Natural killer cell treated with Interleukin-12 subunit alpha and Interleukin-12 subunit beta and Interleukin-15 and Interleukin-18, amount 100 ng/mL, for 72 hours (primary cell): ENCODE measurements around the gene SINHCAF. TPM values are rescaled to one million over a fixed set of nuclear protein-coding genes. Genes with fewer than 3 reads are reported as not detected.

Experiments used
- ATAC-seq, 2 donors: fragments of 150-1000 bp; cut with Tn5 transposase in 1 of 2; sonication (Bioruptor Pico), chemical (Tn5 transposase) in 1 of 2; 2 replicates each; pipeline ENCODE4 v1.10.0; 2021
- DNase-seq: peaks from one replicate; pipeline ENCODE4 v3.0.0; 2022; ENCODE audit warnings: low spot score
- H3K27ac Mint-ChIP-seq, 2 donors: 1 replicate in 1 of 2; 2 replicates in 1 of 2; pipeline ENCODE4 v1.8.0; 2022; ENCODE audit warnings: mixed read lengths in 2 of 2, mild to moderate bottlenecking in 1 of 2, moderate library complexity in 1 of 2
- H3K27me3 Mint-ChIP-seq, 2 donors: 1 replicate in 1 of 2; 2 replicates in 1 of 2; pipeline ENCODE4 v1.8.0; 2022; ENCODE audit warnings: mixed read lengths in 2 of 2
- H3K36me3 Mint-ChIP-seq: one replicate; pipeline ENCODE4 v1.8.0; 2022; ENCODE audit warnings: mixed read lengths
- H3K4me1 Mint-ChIP-seq, 2 donors: 1 replicate in 1 of 2; 2 replicates in 1 of 2; pipeline ENCODE4 v1.8.0; 2022; ENCODE audit warnings: low read depth in 2 of 2, mixed read lengths in 2 of 2, mild to moderate bottlenecking in 1 of 2
- H3K4me3 Mint-ChIP-seq: one replicate; pipeline ENCODE4 v1.8.0; 2022; ENCODE audit warnings: mixed read lengths
- H3K9me3 Mint-ChIP-seq: 2 replicates; pipeline ENCODE4 v1.8.0; 2022; ENCODE audit warnings: mixed read lengths
- total RNA-seq, 2 donors: library from RNA; stranded (reverse); gene quantifications; one replicate each; pipeline ENCODE4 v1.2.3, GENCODE V29; 2022

Gene SINHCAF
- total RNA-seq, 2 donors from 2014 or later, result 91.5 to 111 TPM

GRCh38 chr12:31355747-31356107 lies 29.8 kb upstream of the SINHCAF start:
- H3K27me3 Mint-ChIP-seq, result peaks cover 3 to 5% of the 10 kb centered on the region in 2 donors
- H3K9me3 Mint-ChIP-seq, result no peaks in the 10 kb centered on the region
- H3K36me3 Mint-ChIP-seq, result no peaks in the 10 kb centered on the region
- H3K4me3 Mint-ChIP-seq, result no peak overlapping the region
- ATAC-seq (no peak), DNase-seq (no peak)
- no peaks in the 10 kb centered on the region for H3K4me1 Mint-ChIP-seq
- no peak overlapping the region for H3K27ac Mint-ChIP-seq

DNA sequence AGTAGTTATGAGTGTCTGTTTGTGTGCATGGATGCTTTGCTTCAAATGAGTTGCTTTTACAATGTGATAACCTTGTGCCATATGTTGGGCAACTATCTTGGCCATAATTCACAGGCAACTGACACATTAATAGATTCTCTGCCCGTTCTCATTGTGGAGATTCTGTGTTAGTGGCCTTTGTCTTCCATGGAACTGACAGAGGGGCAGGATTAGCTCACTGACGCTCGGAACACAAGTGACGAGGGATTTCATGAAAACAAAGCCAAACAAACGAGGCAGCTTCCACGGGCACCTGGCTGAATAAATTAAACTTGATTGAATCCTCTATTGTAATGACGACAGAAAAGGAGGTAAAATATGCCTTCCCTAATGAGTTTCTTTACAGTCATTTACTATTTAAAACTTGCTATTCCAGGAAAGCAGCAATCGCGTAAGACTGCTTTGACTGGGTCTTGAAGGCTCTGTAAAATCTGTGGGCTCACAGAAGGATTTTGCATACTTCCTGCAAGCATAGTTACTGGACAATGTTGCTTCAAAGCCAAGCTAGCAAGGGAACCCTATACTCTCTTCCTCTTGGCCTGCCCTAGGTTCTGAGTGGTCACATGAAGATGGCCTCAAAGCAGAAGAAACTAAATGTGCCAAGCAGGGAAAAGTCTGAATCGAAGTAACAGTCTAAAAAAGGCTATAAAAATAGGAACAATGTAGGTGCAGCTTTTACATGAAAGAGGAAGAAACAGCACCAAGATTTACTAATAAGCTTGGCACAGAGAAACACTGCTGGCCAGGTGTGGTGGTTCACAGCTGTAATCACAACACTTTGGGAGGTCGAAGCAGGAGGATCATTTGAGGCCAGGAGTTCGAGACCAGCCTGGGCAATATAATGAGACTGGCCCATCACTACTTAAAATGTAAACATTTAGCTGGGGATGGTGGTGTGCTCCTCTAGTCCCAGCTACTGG lies 28.1 kb upstream of the SINHCAF start:
- Mint-ChIP-seq H3K4me1 (no peaks in the 10 kb centered on the region), H3K36me3 (no peaks in the 10 kb centered on the region), H3K4me3 (no peak overlapping the region), H3K27me3 (peaks cover 3 to 18% of the 10 kb centered on the region in 2 donors), H3K9me3 (no peaks in the 10 kb centered on the region), H3K27ac (no peak overlapping the region)
- ATAC-seq (no peak), DNase-seq (no peak)

DNA sequence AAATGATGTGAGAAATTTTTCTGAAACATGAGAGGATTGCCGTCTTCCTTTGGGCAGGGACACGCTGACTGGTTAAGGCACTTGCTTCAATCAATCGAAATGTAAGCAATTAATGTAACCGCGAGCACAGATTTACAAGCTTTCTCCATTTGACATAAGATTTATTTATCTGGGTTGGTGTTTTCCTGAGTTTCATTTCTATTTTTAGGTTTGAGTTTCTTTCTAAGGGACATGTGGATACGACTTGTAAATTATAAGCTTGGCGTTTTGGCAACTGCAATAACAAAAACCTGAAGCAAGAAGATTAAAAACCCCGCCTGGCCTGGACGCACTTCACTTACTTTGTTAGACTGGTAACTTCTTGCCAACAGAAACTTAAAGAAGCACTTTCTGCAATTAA lies 20.3 kb upstream of the SINHCAF start:
- ATAC-seq (no peak), DNase-seq (no peak)
- Mint-ChIP-seq H3K27me3 (peaks cover 0 to 20% of the 10 kb centered on the region in 2 donors), H3K9me3 (no peaks in the 10 kb centered on the region), H3K27ac (no peak overlapping the region), H3K36me3 (no peaks in the 10 kb centered on the region), H3K4me1 (no peaks in the 10 kb centered on the region), H3K4me3 (no peak overlapping the region)

GRCh38 chr12:31343139-31343538 lies 17.2 kb upstream of the SINHCAF start:
- ATAC-seq (no peak), DNase-seq (no peak)
- Mint-ChIP-seq H3K27ac (no peak overlapping the region), H3K36me3 (no peaks in the 10 kb centered on the region), H3K9me3 (no peaks in the 10 kb centered on the region), H3K4me1 (no peaks in the 10 kb centered on the region), H3K4me3 (no peak overlapping the region), H3K27me3 (peaks cover 0 to 7% of the 10 kb centered on the region in 2 donors)

DNA sequence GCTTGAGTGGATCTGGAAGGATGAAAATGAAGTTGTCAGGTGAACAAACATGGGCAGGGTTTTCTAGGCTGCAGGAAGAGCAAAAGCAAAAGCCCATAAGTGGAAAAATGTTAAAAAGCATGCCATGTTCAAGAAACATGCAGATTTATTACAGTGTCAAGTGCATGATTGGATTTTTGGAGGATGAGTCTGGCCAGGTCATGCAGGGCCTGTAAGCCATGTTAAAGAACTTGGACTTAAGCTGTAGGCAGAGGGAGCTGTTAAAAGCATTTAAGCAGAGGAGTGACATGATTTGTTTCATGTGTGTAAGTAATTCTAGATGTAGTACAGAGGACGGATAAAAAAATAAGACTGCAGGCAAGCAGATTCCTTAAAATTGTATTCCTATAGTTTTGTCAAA lies 16.3 kb upstream of the SINHCAF start:
- no peaks in the 10 kb centered on the region for H3K9me3 Mint-ChIP-seq
- H3K4me1 Mint-ChIP-seq, result no peaks in the 10 kb centered on the region
- H3K36me3 Mint-ChIP-seq, result no peaks in the 10 kb centered on the region
- H3K4me3 Mint-ChIP-seq, result no peak overlapping the region
- peaks cover 4 to 13% of the 10 kb centered on the region in 2 donors for H3K27me3 Mint-ChIP-seq
- no peak overlapping the region for H3K27ac Mint-ChIP-seq
- no peak for DNase-seq
- no peak for ATAC-seq

- Mint-ChIP-seq H3K4me1 (no peaks in the 10 kb centered on the region), H3K27ac (no peak overlapping the region), H3K4me3 (no peak overlapping the region), H3K36me3 (no peaks in the 10 kb centered on the region), H3K9me3 (no peaks in the 10 kb centered on the region), H3K27me3 (peaks cover 4 to 13% of the 10 kb centered on the region in 2 donors)
- DNase-seq (no peak), ATAC-seq (no peak)
Measured at GRCh38 chr12:31339831-31340622, 14.1 kb upstream of the SINHCAF start.

DNA sequence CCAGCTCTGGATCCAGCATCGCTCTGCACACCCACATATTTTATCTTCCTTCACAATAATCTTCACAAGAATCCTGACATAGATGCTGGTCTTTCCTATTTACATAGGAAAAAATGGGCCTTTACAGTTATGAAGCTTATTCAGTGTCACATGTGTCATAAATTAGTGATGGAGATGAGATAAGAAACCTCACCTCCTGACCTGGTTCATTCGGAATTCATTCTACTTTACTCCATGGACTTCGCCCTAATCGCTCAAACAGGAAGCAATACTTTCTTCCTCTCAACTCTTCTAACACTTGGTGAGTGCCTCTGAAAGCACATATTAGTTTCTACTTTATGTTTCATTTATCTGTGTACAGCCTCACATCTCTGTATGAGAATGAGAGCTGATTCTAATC lies 12.0 kb upstream of the SINHCAF start:
- H3K27me3 Mint-ChIP-seq, result peaks cover 4 to 7% of the 10 kb centered on the region in 2 donors
- no peaks in the 10 kb centered on the region for H3K4me1 Mint-ChIP-seq
- H3K4me3 Mint-ChIP-seq, result no peak overlapping the region
- DNase-seq (no peak), ATAC-seq (no peak)
- no peaks in the 10 kb centered on the region for H3K36me3 Mint-ChIP-seq
- H3K9me3 Mint-ChIP-seq, result no peaks in the 10 kb centered on the region
- no peak overlapping the region for H3K27ac Mint-ChIP-seq

DNA sequence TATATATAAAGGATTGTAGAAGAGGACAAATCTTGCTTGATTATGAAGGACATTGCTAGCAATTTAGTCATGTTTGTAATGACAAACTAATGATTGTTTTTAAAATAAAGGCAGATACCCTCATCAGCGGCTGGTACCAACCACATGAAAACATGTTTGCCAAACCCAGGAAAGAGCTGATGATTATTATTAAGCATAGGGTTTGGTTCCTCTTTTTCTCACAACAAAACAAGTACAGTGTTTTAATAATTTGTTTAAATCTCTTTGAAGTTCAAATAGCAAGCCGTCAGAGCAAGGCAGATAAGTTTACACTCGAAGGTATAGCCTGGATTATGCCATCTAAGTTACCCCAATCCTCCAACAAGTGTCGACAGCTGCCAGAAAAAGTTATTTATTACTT lies 5.3 kb upstream of the SINHCAF start:
- DNase-seq (no peak), ATAC-seq (no peak)
- no peaks in the 10 kb centered on the region for H3K9me3 Mint-ChIP-seq
- no peaks in the 10 kb centered on the region for H3K36me3 Mint-ChIP-seq
- H3K27ac Mint-ChIP-seq, result no peak overlapping the region
- peaks cover 6 to 10% of the 10 kb centered on the region in 2 donors for H3K4me1 Mint-ChIP-seq
- H3K4me3 Mint-ChIP-seq, result no peak overlapping the region
- H3K27me3 Mint-ChIP-seq, result no peaks in the 10 kb centered on the region

DNA sequence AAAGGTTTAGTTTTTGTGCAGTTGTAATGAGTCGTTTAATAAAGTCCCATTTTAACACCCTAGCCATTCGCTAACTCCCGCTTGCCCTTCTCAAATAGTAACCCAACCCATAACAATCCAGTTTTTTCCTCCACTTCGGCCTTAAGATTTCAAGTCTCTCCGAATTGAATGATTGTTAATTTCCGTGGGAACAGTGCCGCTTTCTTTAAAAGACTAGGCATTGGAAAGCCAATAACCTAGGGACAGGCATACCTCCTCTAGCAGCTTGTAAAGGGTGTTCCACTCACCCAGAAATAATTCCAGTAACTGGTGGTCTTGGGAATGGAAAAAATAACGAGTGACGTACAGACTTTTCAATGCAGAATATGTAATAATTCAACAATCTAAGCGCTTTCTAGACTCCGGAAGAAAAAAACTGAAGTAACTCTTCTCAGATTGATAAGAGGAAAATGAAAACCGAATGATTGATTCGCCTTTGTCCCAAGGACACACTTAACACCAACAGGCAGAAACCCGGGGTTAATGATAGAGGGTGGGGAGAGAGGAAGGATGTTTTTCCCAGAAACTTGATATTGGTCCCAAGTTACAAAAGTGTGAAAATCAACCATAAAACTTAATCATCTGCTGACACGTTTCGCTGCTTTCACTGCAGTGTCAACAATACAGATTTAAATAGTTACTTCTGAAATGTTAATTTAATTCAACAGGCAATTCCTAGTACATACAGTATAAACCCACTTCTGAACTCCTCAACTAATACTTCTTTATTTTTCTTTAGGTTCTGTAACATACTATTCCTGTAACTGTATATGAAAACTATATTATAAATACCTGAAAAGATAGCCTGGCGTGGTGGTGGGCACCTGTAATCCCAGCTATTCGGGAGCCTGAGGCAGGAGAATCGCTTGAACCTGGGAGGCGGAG lies 1.0 kb upstream of the SINHCAF start:
- Mint-ChIP-seq H3K4me1 (peaks cover 26 to 28% of the 10 kb centered on the region in 2 donors), H3K4me3 (peak overlapping the region; percentile 83), H3K36me3 (no peaks in the 10 kb centered on the region), H3K27me3 (no peaks in the 10 kb centered on the region), H3K9me3 (no peaks in the 10 kb centered on the region), H3K27ac (peak overlapping the region; percentile 37 to 85)
- DNase-seq (no peak), ATAC-seq (no peak)

GRCh38 chr12:31325524-31325875 lies 450 bp downstream of the SINHCAF start:
- ATAC-seq (peak; percentile 1 to 2), DNase-seq (peak; percentile 65)
- H3K9me3 Mint-ChIP-seq, result no peaks in the 10 kb centered on the region
- no peaks in the 10 kb centered on the region for H3K27me3 Mint-ChIP-seq
- H3K4me3 Mint-ChIP-seq, result peak overlapping the region; percentile 83
- H3K4me1 Mint-ChIP-seq, result peaks cover 29 to 31% of the 10 kb centered on the region in 2 donors
- H3K27ac Mint-ChIP-seq, result peak overlapping the region; percentile 85 to 95
- no peaks in the 10 kb centered on the region for H3K36me3 Mint-ChIP-seq

DNA sequence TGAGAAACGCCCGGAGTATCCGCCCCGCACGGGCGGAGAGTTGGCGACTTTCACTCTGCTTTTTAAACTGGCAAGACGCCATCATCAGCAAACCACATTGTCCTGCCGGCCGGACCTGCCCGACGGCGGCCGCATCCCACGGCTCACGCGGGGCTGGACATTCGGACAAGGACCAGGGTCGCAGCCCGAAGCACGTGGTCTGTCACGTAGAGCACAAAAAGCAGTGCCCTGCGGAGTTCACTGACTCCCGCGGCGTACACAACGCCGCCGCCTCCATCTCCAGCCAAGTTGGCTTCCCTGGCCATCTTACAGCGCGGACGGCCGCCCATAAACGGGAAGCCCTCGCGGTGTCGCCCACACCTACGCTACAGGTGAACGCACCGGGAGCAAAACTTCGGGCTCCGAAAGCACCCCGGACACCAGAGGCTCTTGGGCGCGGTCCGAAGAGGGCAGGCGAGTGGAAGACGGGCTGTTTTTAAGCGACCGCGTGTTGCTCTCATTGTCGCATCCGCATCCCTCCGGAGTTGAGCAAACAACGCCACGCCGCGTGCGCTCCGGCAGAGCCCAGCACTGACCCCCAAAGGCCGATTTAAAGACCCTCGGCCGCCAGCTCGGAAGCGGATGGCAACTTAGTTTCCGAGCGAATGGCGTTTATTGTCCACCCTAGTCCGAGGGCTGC lies 966 bp downstream of the SINHCAF start:
- ATAC-seq (peak; percentile 5 to 35), DNase-seq (peak; percentile 65)
- peak overlapping the region; percentile 85 to 95 for H3K27ac Mint-ChIP-seq
- H3K4me1 Mint-ChIP-seq, result peaks cover 32 to 37% of the 10 kb centered on the region in 2 donors
- no peaks in the 10 kb centered on the region for H3K9me3 Mint-ChIP-seq
- H3K27me3 Mint-ChIP-seq, result no peaks in the 10 kb centered on the region
- peak overlapping the region; percentile 83 for H3K4me3 Mint-ChIP-seq
- no peaks in the 10 kb centered on the region for H3K36me3 Mint-ChIP-seq

DNA sequence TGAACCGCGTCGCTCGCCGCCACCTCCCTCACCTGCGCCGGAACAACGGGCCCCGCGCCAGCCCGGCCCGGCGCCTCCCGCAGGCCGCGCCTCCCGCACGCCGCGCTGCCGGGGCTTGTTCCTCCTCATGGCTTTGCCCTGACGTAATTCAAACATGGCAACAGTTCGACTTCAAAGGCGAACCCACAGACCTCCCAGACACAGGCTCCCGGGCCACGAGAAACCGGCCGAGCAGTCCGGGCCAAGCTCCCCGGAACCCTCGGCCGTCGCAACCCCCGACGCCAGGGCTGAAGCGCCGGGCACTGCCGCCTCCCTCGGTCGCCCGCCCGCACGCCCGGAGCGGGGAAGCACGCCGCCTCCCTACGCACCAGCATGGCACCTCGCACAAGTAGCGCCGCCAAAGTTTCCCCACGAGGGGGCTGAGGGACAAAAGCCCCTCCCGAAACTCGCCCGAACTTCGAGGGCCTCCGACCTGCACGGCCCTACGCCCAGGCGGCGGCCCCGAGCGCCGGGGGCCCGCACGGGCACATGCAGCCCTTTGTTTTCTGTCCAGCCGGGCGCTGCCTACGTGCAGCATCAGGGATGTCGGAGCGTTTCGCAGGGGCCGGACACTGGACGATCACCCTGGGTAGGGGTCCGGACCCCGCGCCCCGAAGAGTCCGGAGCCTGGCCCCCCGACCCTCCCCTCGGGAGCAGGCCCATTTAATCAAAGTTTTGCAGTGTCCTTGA lies 1.7 kb downstream of the SINHCAF start:
- peak; percentile 62 for ATAC-seq
- Mint-ChIP-seq H3K4me1 (peaks cover 39 to 44% of the 10 kb centered on the region in 2 donors), H3K36me3 (no peaks in the 10 kb centered on the region), H3K27me3 (no peaks in the 10 kb centered on the region), H3K9me3 (no peaks in the 10 kb centered on the region), H3K27ac (peak overlapping the region; percentile 85 to 95), H3K4me3 (peak overlapping the region; percentile 83)
- peak; percentile 77 for DNase-seq
